ENCODE measurements around the gene SHANK1. TPM values are rescaled to one million over a fixed set of nuclear protein-coding genes. Genes with fewer than 3 reads are reported as not detected.
"Not testable (repeated sequence)": the region's sequence is repeated elsewhere in the genome, so short reads cannot be mapped to it uniquely, and the experiment has no call there.

The SHANK1 gene
- total RNA-seq, 4 donors from 2014 or later: 2.2 TPM; not detected in 3

- no peak for TF ChIP-seq POLR2A (IDR thresholded peaks at IDR 0.05)
- TF ChIP-seq, protein P1, sequence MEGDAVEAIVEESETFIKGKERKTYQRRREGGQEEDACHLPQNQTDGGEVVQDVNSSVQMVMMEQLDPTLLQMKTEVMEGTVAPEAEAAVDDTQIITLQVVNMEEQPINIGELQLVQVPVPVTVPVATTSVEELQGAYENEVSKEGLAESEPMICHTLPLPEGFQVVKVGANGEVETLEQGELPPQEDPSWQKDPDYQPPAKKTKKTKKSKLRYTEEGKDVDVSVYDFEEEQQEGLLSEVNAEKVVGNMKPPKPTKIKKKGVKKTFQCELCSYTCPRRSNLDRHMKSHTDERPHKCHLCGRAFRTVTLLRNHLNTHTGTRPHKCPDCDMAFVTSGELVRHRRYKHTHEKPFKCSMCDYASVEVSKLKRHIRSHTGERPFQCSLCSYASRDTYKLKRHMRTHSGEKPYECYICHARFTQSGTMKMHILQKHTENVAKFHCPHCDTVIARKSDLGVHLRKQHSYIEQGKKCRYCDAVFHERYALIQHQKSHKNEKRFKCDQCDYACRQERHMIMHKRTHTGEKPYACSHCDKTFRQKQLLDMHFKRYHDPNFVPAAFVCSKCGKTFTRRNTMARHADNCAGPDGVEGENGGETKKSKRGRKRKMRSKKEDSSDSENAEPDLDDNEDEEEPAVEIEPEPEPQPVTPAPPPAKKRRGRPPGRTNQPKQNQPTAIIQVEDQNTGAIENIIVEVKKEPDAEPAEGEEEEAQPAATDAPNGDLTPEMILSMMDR (IDR thresholded peaks at IDR 0.05): no peak
- no peak for TF ChIP-seq POLR2AphosphoS5 (IDR thresholded peaks at IDR 0.05)
- TF ChIP-seq EP300 (IDR thresholded peaks at IDR 0.05; ENCODE audit: low read depth): no peak
- intact Hi-C loops (cut with DNase I; ENCODE audit: low total_unique reads): no loop called here
- Histone ChIP-seq H3K4me3 (no peak overlapping the region), H3K36me3 (no peaks in the 10 kb centered on the region), H3K27me3 (peaks cover 4% of the 10 kb centered on the region), H3K4me1 (no peaks in the 10 kb centered on the region), H3K27ac (no peak overlapping the region), H3K9me3 (no peaks in the 10 kb centered on the region)
- in situ Hi-C loops (cut with MboI; ENCODE audit: low pct_ligation_motif_present in 1 of 4, low pct_unique_long_range_greater_than_20kb in 1 of 4, low sequenced_read_pairs in 3 of 4): no loop called here
- DNase-seq: no peak
- 58 to 69% methylated on average over 3 to 4 of the region's 4 CpGs for WGBS, 2 donors (ENCODE audit: low coverage in 1 of 2)
Measured at GRCh38 chr19:50759886-50760285, 40.3 kb upstream of the SHANK1 start.

DNA sequence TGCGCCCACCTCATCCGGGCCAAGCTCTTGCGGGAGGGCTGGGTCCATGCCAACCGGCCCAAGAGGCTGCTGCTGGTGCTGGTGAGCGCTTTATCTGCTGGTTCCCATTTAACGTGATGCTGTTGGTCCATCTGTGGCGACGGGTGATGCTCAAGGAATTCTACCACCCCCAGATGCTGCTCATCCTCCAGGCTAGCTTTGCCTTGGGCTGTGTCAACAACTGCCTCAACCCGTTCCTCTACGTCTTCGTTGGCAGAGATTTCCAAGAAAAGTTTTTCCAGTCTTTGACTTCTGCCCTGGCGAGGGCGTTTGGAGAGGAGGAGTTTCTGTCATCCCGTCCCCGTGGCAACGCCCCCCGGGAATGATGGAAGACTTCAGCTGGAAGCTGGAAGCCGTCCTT lies 39.5 kb upstream of the SHANK1 start:
- H3K27me3 ChIP-seq; H3K4me3 ChIP-seq; in situ Hi-C loops (cut with MboI; ENCODE audit: low pct_ligation_motif_present in 1 of 4, low pct_unique_long_range_greater_than_20kb in 1 of 4, low sequenced_read_pairs in 3 of 4); H3K27ac ChIP-seq; DNase-seq; intact Hi-C loops (cut with DNase I; ENCODE audit: low total_unique reads); H3K4me1 ChIP-seq; H3K9me3 ChIP-seq; H3K36me3 ChIP-seq: not testable (repeated sequence)
- WGBS, 2 donors (ENCODE audit: low coverage in 1 of 2): 30 to 72% methylated on average over 2 to 16 of the region's 18 CpGs

DNA sequence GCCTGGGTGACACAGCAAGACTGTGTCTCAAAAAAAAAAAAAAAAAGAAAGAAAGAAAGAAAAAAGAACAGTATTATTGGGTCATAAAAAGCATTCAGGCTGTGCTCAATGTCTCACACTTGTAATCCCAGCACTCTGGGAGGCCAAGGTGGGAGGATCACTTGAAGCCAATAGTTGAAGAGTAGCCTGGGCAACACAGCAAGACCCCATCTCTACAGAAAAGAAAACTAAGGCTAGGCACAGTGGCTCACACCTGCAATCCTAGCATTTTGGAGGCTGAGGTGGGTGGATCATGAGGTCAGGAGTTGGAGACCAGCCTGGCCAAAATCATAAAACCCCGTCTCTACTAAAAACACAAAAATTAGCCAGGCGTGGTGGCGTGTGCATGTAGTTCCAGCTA lies 38.0 kb upstream of the SHANK1 start:
- in situ Hi-C loops (cut with MboI; ENCODE audit: low pct_ligation_motif_present in 1 of 4, low pct_unique_long_range_greater_than_20kb in 1 of 4, low sequenced_read_pairs in 3 of 4); H3K36me3 ChIP-seq; intact Hi-C loops (cut with DNase I; ENCODE audit: low total_unique reads): not testable (repeated sequence)

DNA sequence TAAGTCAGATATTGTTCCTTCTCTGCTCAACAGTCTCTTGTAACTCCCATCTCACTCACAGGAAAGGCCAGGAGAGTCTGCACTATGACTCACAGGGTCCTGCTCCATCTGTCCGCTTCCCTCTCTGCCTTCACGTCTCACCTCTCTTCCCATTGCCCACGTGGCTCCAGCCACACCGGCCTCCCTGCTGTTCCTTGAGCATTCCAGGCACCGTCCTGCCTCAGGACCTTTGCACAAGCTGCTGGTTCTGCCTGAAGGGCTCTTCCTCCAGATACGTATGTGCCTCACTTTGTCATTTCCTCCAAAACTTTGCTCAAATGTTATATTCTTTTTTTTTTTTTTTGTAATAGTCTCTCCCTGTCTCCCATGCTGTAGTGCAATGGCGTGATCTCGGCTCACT lies 36.6 kb upstream of the SHANK1 start:
- H3K4me3 ChIP-seq; H3K27me3 ChIP-seq; H3K9me3 ChIP-seq; intact Hi-C loops (cut with DNase I; ENCODE audit: low total_unique reads); in situ Hi-C loops (cut with MboI; ENCODE audit: low pct_ligation_motif_present in 1 of 4, low pct_unique_long_range_greater_than_20kb in 1 of 4, low sequenced_read_pairs in 3 of 4); H3K36me3 ChIP-seq; DNase-seq; H3K27ac ChIP-seq; H3K4me1 ChIP-seq: not testable (repeated sequence)
- WGBS, 2 donors (ENCODE audit: low coverage in 1 of 2): 62 to 67% methylated on average over 5 to 8 of the region's 8 CpGs

More for the DNA sequence above, 38.0 kb upstream of the SHANK1 start:
- H3K9me3 ChIP-seq, H3K27me3 ChIP-seq, DNase-seq, H3K4me1 ChIP-seq, H3K4me3 ChIP-seq, H3K27ac ChIP-seq: not testable (repeated sequence)
- 89% methylated on average over 3 of the region's 3 CpGs; no CpG with 5 or more reads in 1 of the 2 donors for WGBS, 2 donors (ENCODE audit: low coverage in 1 of 2)

- 74 to 78% methylated on average over 1 to 4 of the region's 4 CpGs for WGBS, 2 donors (ENCODE audit: low coverage in 1 of 2)
- intact Hi-C loops (cut with DNase I; ENCODE audit: low total_unique reads): no loop called here
- H3K27ac ChIP-seq: no peak overlapping the region
- no peak for DNase-seq
- H3K27me3 ChIP-seq: peaks cover 7% of the 10 kb centered on the region
- in situ Hi-C loops (cut with MboI; ENCODE audit: low pct_ligation_motif_present in 1 of 4, low pct_unique_long_range_greater_than_20kb in 1 of 4, low sequenced_read_pairs in 3 of 4): no loop called here
- H3K4me1 ChIP-seq: no peaks in the 10 kb centered on the region
- H3K36me3 ChIP-seq: no peaks in the 10 kb centered on the region
- H3K9me3 ChIP-seq: no peaks in the 10 kb centered on the region
- no peak overlapping the region for H3K4me3 ChIP-seq
- TF ChIP-seq POLR2AphosphoS5 (IDR thresholded peaks at IDR 0.05) (no peak), EP300 (IDR thresholded peaks at IDR 0.05; ENCODE audit: low read depth) (no peak), POLR2A (IDR thresholded peaks at IDR 0.05) (no peak)
- TF ChIP-seq, protein P1 (IDR thresholded peaks at IDR 0.05): no peak
Measured at GRCh38 chr19:50753879-50754278, 34.3 kb upstream of the SHANK1 start.

- DNase-seq: no peak
- WGBS, 2 donors (ENCODE audit: low coverage in 1 of 2): 69 to 81% methylated on average over 7 to 15 of the region's 15 CpGs
- H3K36me3 ChIP-seq: no peaks in the 10 kb centered on the region
- H3K9me3 ChIP-seq: no peaks in the 10 kb centered on the region
- intact Hi-C loops (cut with DNase I; ENCODE audit: low total_unique reads) (no loop called here), in situ Hi-C loops (cut with MboI; ENCODE audit: low pct_ligation_motif_present in 1 of 4, low pct_unique_long_range_greater_than_20kb in 1 of 4, low sequenced_read_pairs in 3 of 4) (no loop called here)
- peaks cover 3% of the 10 kb centered on the region for H3K27me3 ChIP-seq
- TF ChIP-seq, protein P1 (IDR thresholded peaks at IDR 0.05): no peak
- TF ChIP-seq EP300 (IDR thresholded peaks at IDR 0.05; ENCODE audit: low read depth) (no peak), POLR2AphosphoS5 (IDR thresholded peaks at IDR 0.05) (no peak)
- no peaks in the 10 kb centered on the region for H3K4me1 ChIP-seq
- no peak overlapping the region for H3K27ac ChIP-seq
- no peak overlapping the region for H3K4me3 ChIP-seq
Measured at GRCh38 chr19:50750010-50750409, 30.4 kb upstream of the SHANK1 start.
